HL-60 (cell line): Measurements from ENCODE around the gene MYO10.
A peak's percentile ranks its signal among the peaks of the same experiment; 100 is the strongest.

Experiments used
- DNase-seq, 2 experiments: peaks; one replicate each; pipeline ENCODE4 v3.0.0-alpha.2; 2010 to 2020; ENCODE audit warnings: low read depth in 1 of 2, low spot score in 1 of 2
- H3K27ac ChIP-seq: fragments of 250-450 bp; sonication (Bioruptor Pico); replicated peaks from 2 replicates; pipeline ENCODE4 v1.5.1; 2020; ENCODE audit warnings: mild to moderate bottlenecking, moderate library complexity
- H3K27me3 ChIP-seq: fragments of 250-450 bp; sonication (Bioruptor Pico); 2 replicates; pipeline ENCODE4 v1.5.1; 2021; ENCODE audit warnings: mild to moderate bottlenecking, moderate library complexity; ENCODE audit not compliant: insufficient read depth, poor library complexity, severe bottlenecking
- H3K4me3 ChIP-seq: replicated peaks from 2 replicates; pipeline ENCODE4 v1.5.1; 2011; ENCODE audit warnings: mild to moderate bottlenecking, control low read depth, low read length; ENCODE audit not compliant: insufficient read depth
- CTCF ChIP-seq: IDR thresholded peaks from one replicate; pipeline ENCODE4 v1.5.1; 2011; ENCODE audit warnings: low read length, control low read depth, inconsistent platforms; ENCODE audit not compliant: insufficient read depth
- GABPA ChIP-seq: IDR thresholded peaks from 2 replicates; pipeline ENCODE4 v1.6.1; 2012; ENCODE audit warnings: low read depth
- POLR2AphosphoS5 ChIP-seq: IDR thresholded peaks from 2 replicates; pipeline ENCODE4 v1.6.1; 2012; ENCODE audit warnings: low read depth
- REST ChIP-seq: IDR thresholded peaks from 2 replicates; pipeline ENCODE4 v1.6.1; 2012; ENCODE audit warnings: low read depth; ENCODE audit not compliant: insufficient replicate concordance
- SPI1 ChIP-seq: IDR thresholded peaks from 2 replicates; pipeline ENCODE4 v1.6.1; 2012; ENCODE audit warnings: low read depth, mild to moderate bottlenecking, borderline replicate concordance

The MYO10 gene

GRCh38 chr5:16856531-16856930 is 79.6 kb downstream of the MYO10 start:
- no peak overlapping the region for H3K4me3 ChIP-seq
- DNase-seq, result peak; percentile 11 to 35
- H3K27me3 ChIP-seq, result no peaks in the 10 kb centered on the region
- no peak overlapping the region for H3K27ac ChIP-seq
- TF ChIP-seq REST, result no peak
- no peak for TF ChIP-seq GABPA

GRCh38 chr5:16855898-16856297 is 80.2 kb downstream of the MYO10 start:
- no peak for TF ChIP-seq CTCF
- no peak for TF ChIP-seq POLR2AphosphoS5
- TF ChIP-seq REST, result no peak
- TF ChIP-seq GABPA, result no peak
- no peak for TF ChIP-seq SPI1
- no peak overlapping the region for H3K27ac ChIP-seq
- DNase-seq, result no peak
- H3K4me3 ChIP-seq, result no peak overlapping the region
- H3K27me3 ChIP-seq, result no peaks in the 10 kb centered on the region

- Histone ChIP-seq H3K4me3 (no peak overlapping the region), H3K27me3 (no peaks in the 10 kb centered on the region), H3K27ac (no peak overlapping the region)
- DNase-seq, result no peak
- TF ChIP-seq CTCF (no peak), REST (no peak), GABPA (no peak), SPI1 (no peak), POLR2AphosphoS5 (no peak)
Measured at GRCh38 chr5:16855485-16855884, 80.6 kb downstream of the MYO10 start.

- Histone ChIP-seq H3K27me3 (no peaks in the 10 kb centered on the region), H3K4me3 (no peak overlapping the region), H3K27ac (no peak overlapping the region)
- TF ChIP-seq POLR2AphosphoS5, result no peak
- TF ChIP-seq SPI1, result no peak
- TF ChIP-seq REST, result no peak
- no peak for TF ChIP-seq CTCF
- no peak for TF ChIP-seq GABPA
- DNase-seq, result no peak
Measured at GRCh38 chr5:16854351-16854750, 81.7 kb downstream of the MYO10 start.
